A549 (cell line): Measurements from ENCODE around the gene TNS3.

Source experiments
- CTCF ChIP-seq: fragments of >200 bp; sonication (Bioruptor Twin); formaldehyde crosslinking; IDR thresholded peaks from 3 replicates; pipeline ENCODE4 v1.5.1; 2016
- PBX3 ChIP-seq: IDR thresholded peaks from 2 replicates; pipeline ENCODE4 v1.6.1; 2012
- RCOR1 ChIP-seq: fragments of 150-350 bp; IDR thresholded peaks from 2 replicates; pipeline ENCODE4 v1.6.1; 2014; ENCODE audit warnings: antibody characterized with exemption, low read length, low read depth
- RFX5 ChIP-seq: fragments of 450-650 bp; IDR thresholded peaks from 2 replicates; pipeline ENCODE4 v1.7.1; 2014; ENCODE audit warnings: antibody characterized with exemption, mild to moderate bottlenecking, moderate library complexity

- no peak for TF ChIP-seq PBX3
- TF ChIP-seq CTCF, result no peak
- no peak for TF ChIP-seq RCOR1
- no peak for TF ChIP-seq RFX5
These were observed 287.9 kb downstream of the TNS3 start for GRCh38 chr7:47293884-47294555.
